ENCODE measurements around the gene BCAS3.
A peak's percentile ranks its signal among the peaks of the same experiment; 100 is the strongest.
"Not testable (repeated sequence)": the region's sequence is repeated elsewhere in the genome, so short reads cannot be mapped to it uniquely, and the experiment has no call there.

BCAS3 gene

DNA sequence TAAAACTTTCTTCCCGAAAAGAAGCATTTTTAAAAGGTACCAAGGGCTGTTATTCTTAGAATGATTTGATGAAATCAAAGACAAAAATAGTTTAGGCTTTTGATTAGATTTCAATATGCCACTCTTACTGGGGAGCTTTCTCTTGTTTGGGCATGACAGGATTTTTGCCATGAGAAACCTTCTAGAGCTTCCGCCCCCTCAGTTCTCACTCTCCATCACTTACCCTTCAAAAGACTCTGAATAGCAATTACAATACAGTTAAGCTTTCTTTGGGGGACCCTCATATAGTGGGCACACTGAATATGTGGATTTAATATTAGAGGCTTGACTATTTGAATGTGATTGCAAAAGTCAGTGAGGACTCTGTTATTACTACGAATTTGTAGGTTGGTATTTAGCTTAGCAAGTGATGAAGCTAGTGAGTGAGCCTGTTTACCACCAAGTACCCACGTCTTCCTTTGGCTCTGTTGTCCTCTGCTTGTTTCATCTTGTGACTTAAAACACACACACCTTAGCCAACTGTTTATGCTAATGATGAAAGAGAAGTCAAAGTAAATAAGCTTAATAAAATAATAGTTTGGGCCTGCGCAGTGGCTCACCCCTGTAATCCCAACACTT is 563.3 kb downstream of the BCAS3 start:
- Mint-ChIP-seq H3K9me3 (no peaks in the 10 kb centered on the region), H3K4me3 (no peak overlapping the region), H3K36me3 (ENCODE audit: insufficient read depth) (no peaks in the 10 kb centered on the region), H3K4me1 (no peaks in the 10 kb centered on the region), H3K27ac (ENCODE audit: low read depth) (no peak overlapping the region), H3K27me3 (no peaks in the 10 kb centered on the region)
- DNase-seq (ENCODE audit: low spot score in 2 of 2) (no peak), ATAC-seq (replicated peaks; ENCODE audit: extremely low read depth, poor library complexity, severe bottlenecking) (no peak)

- not testable (repeated sequence) for H3K4me1 Mint-ChIP-seq; H3K27me3 Mint-ChIP-seq; H3K9me3 Mint-ChIP-seq; DNase-seq (ENCODE audit: low spot score in 2 of 2); H3K27ac Mint-ChIP-seq (ENCODE audit: low read depth); H3K36me3 Mint-ChIP-seq (ENCODE audit: insufficient read depth); H3K4me3 Mint-ChIP-seq; ATAC-seq (replicated peaks; ENCODE audit: extremely low read depth, poor library complexity, severe bottlenecking)
Observed at GRCh38 chr17:61244988-61245387, 567.3 kb downstream of the BCAS3 start.

DNA sequence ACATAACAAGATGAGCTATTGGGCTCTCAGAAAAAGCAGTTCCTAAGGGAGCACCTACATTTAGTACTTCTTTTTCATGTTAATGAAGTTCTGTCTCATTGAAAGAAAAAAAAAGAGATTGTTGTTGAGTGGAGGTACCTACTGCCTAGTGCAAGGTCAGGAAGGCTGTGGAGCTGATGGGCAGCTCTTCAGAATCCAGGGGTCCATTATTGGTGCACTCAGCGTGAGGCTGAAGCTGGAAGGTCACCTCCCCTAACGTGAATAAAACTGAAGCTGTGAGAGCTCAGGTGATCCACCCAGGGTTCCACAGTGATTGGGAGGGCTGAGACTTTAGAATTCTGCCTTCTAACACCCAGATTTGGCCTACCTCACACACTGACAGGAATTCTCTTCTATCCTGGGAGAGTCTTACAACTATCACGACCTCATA is 568.1 kb downstream of the BCAS3 start:
- peaks cover 2% of the 10 kb centered on the region for H3K36me3 Mint-ChIP-seq (ENCODE audit: insufficient read depth)
- no peak for ATAC-seq (replicated peaks; ENCODE audit: extremely low read depth, poor library complexity, severe bottlenecking)
- H3K27ac Mint-ChIP-seq (ENCODE audit: low read depth), result no peak overlapping the region
- H3K9me3 Mint-ChIP-seq, result no peaks in the 10 kb centered on the region
- no peak for DNase-seq (ENCODE audit: low spot score in 2 of 2)
- no peak overlapping the region for H3K4me3 Mint-ChIP-seq
- H3K4me1 Mint-ChIP-seq, result no peaks in the 10 kb centered on the region
- no peaks in the 10 kb centered on the region for H3K27me3 Mint-ChIP-seq

- Mint-ChIP-seq H3K4me3 (no peak overlapping the region), H3K36me3 (ENCODE audit: insufficient read depth) (peaks cover 2% of the 10 kb centered on the region), H3K27ac (ENCODE audit: low read depth) (no peak overlapping the region), H3K27me3 (no peaks in the 10 kb centered on the region), H3K9me3 (no peaks in the 10 kb centered on the region), H3K4me1 (no peaks in the 10 kb centered on the region)
- ATAC-seq (replicated peaks; ENCODE audit: extremely low read depth, poor library complexity, severe bottlenecking) (no peak), DNase-seq (ENCODE audit: low spot score in 2 of 2) (no peak)
Observed at GRCh38 chr17:61247439-61247838, 569.8 kb downstream of the BCAS3 start.

GRCh38 chr17:61248399-61248798 is 570.7 kb downstream of the BCAS3 start:
- Mint-ChIP-seq H3K4me1 (no peaks in the 10 kb centered on the region), H3K9me3 (no peaks in the 10 kb centered on the region), H3K27me3 (no peaks in the 10 kb centered on the region), H3K27ac (ENCODE audit: low read depth) (no peak overlapping the region), H3K4me3 (no peak overlapping the region), H3K36me3 (ENCODE audit: insufficient read depth) (peaks cover 2% of the 10 kb centered on the region)
- ATAC-seq (replicated peaks; ENCODE audit: extremely low read depth, poor library complexity, severe bottlenecking), result no peak
- DNase-seq (ENCODE audit: low spot score in 2 of 2), result no peak

DNA sequence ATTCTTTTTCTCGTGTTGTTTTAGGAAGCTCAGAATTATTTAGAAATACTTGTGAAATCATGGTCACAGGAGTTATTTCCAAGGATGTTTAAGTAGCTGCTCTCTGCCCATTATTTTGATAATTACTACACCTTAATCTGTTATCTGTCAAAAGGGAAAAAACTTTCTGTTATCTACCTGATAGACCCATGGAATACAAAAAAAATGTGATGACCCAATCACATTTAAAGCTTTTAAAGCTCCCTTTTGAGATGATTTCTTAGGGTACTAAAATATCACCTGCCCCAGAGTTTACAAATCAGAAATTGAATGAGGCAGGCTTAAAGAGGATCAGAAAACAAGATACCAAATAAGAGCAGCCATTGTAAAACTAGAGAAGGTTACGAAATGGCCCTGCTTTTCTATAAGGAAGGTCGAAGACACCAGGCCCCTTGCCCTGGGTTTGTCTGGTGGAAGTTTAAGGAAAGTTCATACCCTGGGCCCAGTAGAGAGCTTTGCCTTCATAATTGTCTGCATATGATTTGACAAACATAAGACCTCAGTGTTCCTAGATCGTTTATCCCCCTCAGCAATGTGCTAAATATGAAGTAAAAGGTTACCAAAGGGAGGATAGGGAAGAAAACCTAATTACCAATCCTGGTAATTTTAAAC is 572.1 kb downstream of the BCAS3 start:
- H3K9me3 Mint-ChIP-seq, result no peaks in the 10 kb centered on the region
- no peak overlapping the region for H3K27ac Mint-ChIP-seq (ENCODE audit: low read depth)
- ATAC-seq (replicated peaks; ENCODE audit: extremely low read depth, poor library complexity, severe bottlenecking), result no peak
- H3K4me1 Mint-ChIP-seq, result no peaks in the 10 kb centered on the region
- no peak for DNase-seq (ENCODE audit: low spot score in 2 of 2)
- H3K27me3 Mint-ChIP-seq, result no peaks in the 10 kb centered on the region
- H3K4me3 Mint-ChIP-seq, result no peak overlapping the region
- peaks cover 2% of the 10 kb centered on the region for H3K36me3 Mint-ChIP-seq (ENCODE audit: insufficient read depth)

DNA sequence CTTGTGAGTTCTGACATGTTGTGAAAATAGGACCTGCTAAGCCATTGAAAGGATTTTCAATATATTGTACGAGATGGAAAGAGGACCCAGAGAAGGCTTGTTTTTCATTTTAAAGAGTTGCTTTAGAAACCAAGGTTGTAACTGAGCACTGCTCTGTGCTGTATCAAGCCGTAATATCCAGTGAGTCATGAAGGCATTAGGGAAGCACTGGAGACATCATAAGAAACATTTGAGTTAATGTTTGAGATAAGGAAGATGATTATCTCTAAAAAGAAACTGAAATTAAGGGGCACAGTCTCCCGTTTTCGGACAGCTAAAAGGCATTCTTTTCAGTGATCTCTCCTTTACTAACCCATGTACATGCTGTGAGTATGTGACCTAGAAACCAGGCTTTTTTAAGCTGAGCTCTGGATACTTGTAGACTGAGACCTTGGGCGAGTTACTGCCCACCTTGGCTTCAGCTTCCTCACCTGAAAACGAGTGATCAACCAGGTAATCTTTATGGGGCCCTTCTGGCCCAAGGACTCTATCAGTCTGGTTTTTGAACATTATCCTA is 572.8 kb downstream of the BCAS3 start:
- ATAC-seq (replicated peaks; ENCODE audit: extremely low read depth, poor library complexity, severe bottlenecking) (no peak), DNase-seq (ENCODE audit: low spot score in 2 of 2) (no peak)
- Mint-ChIP-seq H3K27me3 (no peaks in the 10 kb centered on the region), H3K36me3 (ENCODE audit: insufficient read depth) (peaks cover 2% of the 10 kb centered on the region), H3K9me3 (no peaks in the 10 kb centered on the region), H3K4me3 (no peak overlapping the region), H3K4me1 (no peaks in the 10 kb centered on the region), H3K27ac (ENCODE audit: low read depth) (no peak overlapping the region)

- no peak overlapping the region for H3K4me3 Mint-ChIP-seq
- H3K9me3 Mint-ChIP-seq, result no peaks in the 10 kb centered on the region
- ATAC-seq (replicated peaks; ENCODE audit: extremely low read depth, poor library complexity, severe bottlenecking) (peak; percentile 32), DNase-seq (ENCODE audit: low spot score in 2 of 2) (peak in 1 of 2 donors; percentile 10)
- no peaks in the 10 kb centered on the region for H3K4me1 Mint-ChIP-seq
- no peaks in the 10 kb centered on the region for H3K27me3 Mint-ChIP-seq
- peak overlapping the region; percentile 32 for H3K27ac Mint-ChIP-seq (ENCODE audit: low read depth)
- H3K36me3 Mint-ChIP-seq (ENCODE audit: insufficient read depth), result no peaks in the 10 kb centered on the region
Observed at GRCh38 chr17:61251939-61252865, 574.6 kb downstream of the BCAS3 start.

- Mint-ChIP-seq H3K27me3 (no peaks in the 10 kb centered on the region), H3K36me3 (ENCODE audit: insufficient read depth) (peaks cover under 1% of the 10 kb centered on the region), H3K4me1 (no peaks in the 10 kb centered on the region), H3K27ac (ENCODE audit: low read depth) (no peak overlapping the region), H3K9me3 (no peaks in the 10 kb centered on the region), H3K4me3 (no peak overlapping the region)
- ATAC-seq (replicated peaks; ENCODE audit: extremely low read depth, poor library complexity, severe bottlenecking) (no peak), DNase-seq (ENCODE audit: low spot score in 2 of 2) (no peak)
Observed at GRCh38 chr17:61253362-61253761, 575.7 kb downstream of the BCAS3 start.

- Mint-ChIP-seq H3K27me3 (no peaks in the 10 kb centered on the region), H3K4me1 (no peaks in the 10 kb centered on the region), H3K27ac (ENCODE audit: low read depth) (no peak overlapping the region), H3K9me3 (no peaks in the 10 kb centered on the region), H3K4me3 (no peak overlapping the region), H3K36me3 (ENCODE audit: insufficient read depth) (peaks cover 2% of the 10 kb centered on the region)
- no peak for ATAC-seq (replicated peaks; ENCODE audit: extremely low read depth, poor library complexity, severe bottlenecking)
- no peak for DNase-seq (ENCODE audit: low spot score in 2 of 2)
Observed at GRCh38 chr17:61253937-61254574, 576.4 kb downstream of the BCAS3 start.

DNA sequence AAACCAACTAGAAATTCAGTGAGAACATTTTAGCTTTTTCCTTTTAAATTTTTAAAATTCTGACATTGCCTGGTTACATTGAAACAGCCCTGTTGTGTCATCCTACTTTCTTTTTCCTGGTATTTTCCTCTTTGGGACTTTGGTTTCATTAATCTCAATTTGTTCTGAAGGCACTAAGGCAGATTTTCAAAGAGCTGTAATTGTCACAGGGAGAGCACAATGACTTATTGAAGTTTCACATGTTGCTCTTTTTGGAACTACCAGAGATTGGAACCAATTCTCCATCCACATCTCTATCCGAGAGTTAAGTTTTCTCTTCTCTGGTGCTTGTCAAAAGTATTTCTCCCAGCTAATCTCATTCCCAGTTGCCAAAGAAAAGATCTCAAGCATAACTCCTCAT is 577.3 kb downstream of the BCAS3 start:
- Mint-ChIP-seq H3K4me1 (no peaks in the 10 kb centered on the region), H3K27ac (ENCODE audit: low read depth) (no peak overlapping the region), H3K4me3 (no peak overlapping the region), H3K36me3 (ENCODE audit: insufficient read depth) (peaks cover 2% of the 10 kb centered on the region), H3K27me3 (no peaks in the 10 kb centered on the region), H3K9me3 (no peaks in the 10 kb centered on the region)
- DNase-seq (ENCODE audit: low spot score in 2 of 2) (no peak), ATAC-seq (replicated peaks; ENCODE audit: extremely low read depth, poor library complexity, severe bottlenecking) (no peak)

DNA sequence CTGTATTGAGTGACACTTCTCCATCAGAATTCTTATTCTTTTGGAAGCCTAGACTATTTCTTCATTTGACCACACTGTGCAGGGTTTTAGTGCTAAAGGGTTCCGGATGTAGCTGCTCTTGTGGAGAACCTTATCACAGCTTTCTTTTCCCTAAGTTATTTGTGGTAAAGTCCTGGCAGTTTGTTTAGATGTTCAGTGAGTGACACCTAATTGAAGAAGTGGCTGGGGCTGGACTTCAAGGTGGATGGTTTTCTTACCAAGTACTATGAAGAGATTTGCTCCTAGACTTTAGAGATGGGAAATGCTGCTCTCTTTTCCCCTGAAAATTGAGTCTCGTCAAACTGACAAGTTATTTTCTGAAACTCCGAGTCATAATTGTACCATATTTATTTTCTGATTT is 578.0 kb downstream of the BCAS3 start:
- Mint-ChIP-seq H3K36me3 (ENCODE audit: insufficient read depth) (peaks cover 2% of the 10 kb centered on the region), H3K4me1 (no peaks in the 10 kb centered on the region), H3K27ac (ENCODE audit: low read depth) (no peak overlapping the region), H3K27me3 (no peaks in the 10 kb centered on the region), H3K9me3 (no peaks in the 10 kb centered on the region), H3K4me3 (no peak overlapping the region)
- no peak for ATAC-seq (replicated peaks; ENCODE audit: extremely low read depth, poor library complexity, severe bottlenecking)
- no peak for DNase-seq (ENCODE audit: low spot score in 2 of 2)

All from central memory CD8-positive, alpha-beta T cell (primary cell).